Activated T-cell treated with anti-CD3 and anti-CD28 coated beads, Interleukin-2, amount 50 U/mL, for 4 hours (primary cell): ENCODE results near the gene CELA3B. TPM values are rescaled to one million over a fixed set of nuclear protein-coding genes. Genes with fewer than 3 reads are reported as not detected.
"Not testable (repeated sequence)": the region's sequence is repeated elsewhere in the genome, so short reads cannot be mapped to it uniquely, and the experiment has no call there.

ENCODE experiments used
- ATAC-seq, 2 donors: fragments of 200-7000 bp; cut with Tn5 transposase; one replicate each; pipeline ENCODE4 v1.10.0; 2021
- DNase-seq: peaks from one replicate; pipeline ENCODE4 v3.0.0-alpha.2; 2020
- H3K27me3 Mint-ChIP-seq: one replicate; pipeline ENCODE4 v1.8.0; 2021; ENCODE audit warnings: low read depth, mixed read lengths
- H3K36me3 Mint-ChIP-seq: one replicate; pipeline ENCODE4 v1.8.0; 2022; ENCODE audit warnings: mixed read lengths; ENCODE audit not compliant: insufficient read depth
- H3K4me1 Mint-ChIP-seq: one replicate; pipeline ENCODE4 v1.8.0; 2021; ENCODE audit warnings: low read depth, mixed read lengths
- H3K4me3 Mint-ChIP-seq: one replicate; pipeline ENCODE4 v1.8.0; 2021; ENCODE audit warnings: mild to moderate bottlenecking, moderate library complexity, mixed read lengths
- H3K9me3 Mint-ChIP-seq: one replicate; pipeline ENCODE4 v1.8.0; 2021; ENCODE audit warnings: mixed read lengths
- total RNA-seq, 3 donors: library from RNA; stranded (reverse); gene quantifications; one replicate each; pipeline ENCODE4 v1.2.1, GENCODE V29; 2021

Gene CELA3B
- total RNA-seq, 3 donors from 2014 or later = 2.2 to 5.3 (median 3.6) TPM

- not testable (repeated sequence) for DNase-seq, H3K36me3 Mint-ChIP-seq, H3K9me3 Mint-ChIP-seq, H3K27me3 Mint-ChIP-seq, H3K4me3 Mint-ChIP-seq, H3K4me1 Mint-ChIP-seq, ATAC-seq
Measured at GRCh38 chr1:21981253-21981652, 4.4 kb downstream of the CELA3B start.

- not testable (repeated sequence) for H3K36me3 Mint-ChIP-seq, H3K9me3 Mint-ChIP-seq, H3K4me1 Mint-ChIP-seq, H3K27me3 Mint-ChIP-seq, H3K4me3 Mint-ChIP-seq, DNase-seq, ATAC-seq
Measured at GRCh38 chr1:21982122-21982521, 5.3 kb downstream of the CELA3B start.

DNA sequence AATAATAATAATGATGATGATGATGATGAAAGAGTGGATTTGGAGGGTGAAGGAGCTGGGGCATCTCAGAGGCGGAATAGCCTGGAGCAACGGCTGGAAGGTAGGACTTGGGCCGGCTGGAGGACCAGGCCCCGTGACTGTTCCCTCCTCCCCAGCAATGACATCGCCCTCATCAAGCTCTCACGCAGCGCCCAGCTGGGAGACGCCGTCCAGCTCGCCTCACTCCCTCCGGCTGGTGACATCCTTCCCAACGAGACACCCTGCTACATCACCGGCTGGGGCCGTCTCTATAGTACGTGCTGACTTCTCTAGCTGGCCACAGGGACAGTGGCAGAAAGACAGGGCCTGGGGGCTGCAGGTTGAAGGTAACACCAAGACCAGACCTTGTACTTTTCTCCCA, 6.7 kb downstream of the CELA3B start:
- not testable (repeated sequence) for ATAC-seq, H3K36me3 Mint-ChIP-seq, H3K9me3 Mint-ChIP-seq, DNase-seq, H3K4me1 Mint-ChIP-seq, H3K4me3 Mint-ChIP-seq, H3K27me3 Mint-ChIP-seq

- not testable (repeated sequence) for H3K4me3 Mint-ChIP-seq, H3K27me3 Mint-ChIP-seq, H3K36me3 Mint-ChIP-seq, H3K9me3 Mint-ChIP-seq, H3K4me1 Mint-ChIP-seq, ATAC-seq, DNase-seq
Measured at GRCh38 chr1:21985893-21986292, 9.1 kb downstream of the CELA3B start.

- not testable (repeated sequence) for H3K9me3 Mint-ChIP-seq, ATAC-seq, H3K27me3 Mint-ChIP-seq, H3K4me3 Mint-ChIP-seq, DNase-seq, H3K4me1 Mint-ChIP-seq, H3K36me3 Mint-ChIP-seq
Measured at GRCh38 chr1:21986386-21986785, 9.6 kb downstream of the CELA3B start.

GRCh38 chr1:21989672-21990393, 13.0 kb downstream of the CELA3B start:
- ATAC-seq = not testable (repeated sequence)

DNA sequence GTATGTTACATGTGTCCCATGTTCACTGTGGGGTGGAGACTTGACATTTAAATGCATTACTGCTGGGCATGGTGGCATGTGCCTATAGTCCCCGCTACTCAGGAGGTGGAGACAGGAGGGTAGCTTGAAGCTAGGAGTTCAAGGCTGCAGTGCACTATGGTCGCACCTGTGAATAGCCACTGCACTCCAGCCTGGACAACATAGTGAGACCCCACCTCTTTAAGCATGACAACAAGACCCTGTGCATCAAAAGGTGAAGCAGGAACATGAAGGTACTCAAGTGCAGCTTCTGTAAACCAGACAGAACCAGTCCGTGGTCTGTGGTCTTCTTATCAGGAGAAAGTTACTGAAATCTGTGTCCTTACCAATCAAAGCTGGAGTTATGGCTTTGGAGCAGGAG, 15.4 kb downstream of the CELA3B start:
- H3K36me3 Mint-ChIP-seq, H3K4me3 Mint-ChIP-seq, H3K9me3 Mint-ChIP-seq: not testable (repeated sequence)

More at GRCh38 chr1:21989672-21990393, 13.0 kb downstream of the CELA3B start:
- H3K27me3 Mint-ChIP-seq, H3K4me1 Mint-ChIP-seq, DNase-seq, H3K36me3 Mint-ChIP-seq, H3K4me3 Mint-ChIP-seq, H3K9me3 Mint-ChIP-seq: not testable (repeated sequence)

DNA sequence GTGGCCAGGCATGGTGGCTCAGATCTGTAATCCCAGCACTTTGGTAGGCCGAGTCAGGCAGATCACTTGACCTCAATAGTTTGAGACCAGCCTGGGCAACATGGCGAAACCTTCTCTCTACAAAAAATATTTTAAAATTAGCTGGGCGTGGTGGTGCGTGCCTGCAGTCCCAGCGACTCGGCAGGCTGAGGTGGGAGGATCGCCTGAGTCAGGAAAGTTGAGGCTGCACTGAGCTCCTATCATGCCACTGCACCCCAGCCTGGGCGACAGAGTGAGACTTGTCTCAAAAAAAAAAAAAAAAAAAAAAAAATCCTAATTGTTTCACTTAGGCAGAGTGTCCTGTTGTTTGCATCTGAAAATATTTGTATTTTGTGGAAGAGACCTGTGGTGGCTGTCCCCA, 17.9 kb downstream of the CELA3B start:
- not testable (repeated sequence) for H3K27me3 Mint-ChIP-seq, H3K9me3 Mint-ChIP-seq, H3K36me3 Mint-ChIP-seq, H3K4me3 Mint-ChIP-seq, DNase-seq, H3K4me1 Mint-ChIP-seq, ATAC-seq

More for the DNA sequence above, 15.4 kb downstream of the CELA3B start:
- DNase-seq, ATAC-seq, H3K4me1 Mint-ChIP-seq, H3K27me3 Mint-ChIP-seq: not testable (repeated sequence)

DNA sequence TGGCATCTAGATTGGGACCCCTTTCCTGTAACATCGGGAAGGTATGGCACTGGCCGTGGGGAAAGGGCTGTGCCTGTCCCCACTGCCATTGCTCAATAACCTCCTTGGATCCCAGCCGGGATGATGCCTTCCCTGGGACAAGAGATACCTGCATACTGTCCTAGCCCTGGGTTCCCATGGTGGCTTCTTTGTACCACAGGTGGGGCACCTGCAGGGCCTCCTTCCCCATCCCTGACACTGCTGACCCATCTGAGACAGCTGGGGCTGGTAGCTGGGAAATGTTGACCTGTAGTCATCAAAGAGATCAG, 19.8 kb downstream of the CELA3B start:
- not testable (repeated sequence) for ATAC-seq

DNA sequence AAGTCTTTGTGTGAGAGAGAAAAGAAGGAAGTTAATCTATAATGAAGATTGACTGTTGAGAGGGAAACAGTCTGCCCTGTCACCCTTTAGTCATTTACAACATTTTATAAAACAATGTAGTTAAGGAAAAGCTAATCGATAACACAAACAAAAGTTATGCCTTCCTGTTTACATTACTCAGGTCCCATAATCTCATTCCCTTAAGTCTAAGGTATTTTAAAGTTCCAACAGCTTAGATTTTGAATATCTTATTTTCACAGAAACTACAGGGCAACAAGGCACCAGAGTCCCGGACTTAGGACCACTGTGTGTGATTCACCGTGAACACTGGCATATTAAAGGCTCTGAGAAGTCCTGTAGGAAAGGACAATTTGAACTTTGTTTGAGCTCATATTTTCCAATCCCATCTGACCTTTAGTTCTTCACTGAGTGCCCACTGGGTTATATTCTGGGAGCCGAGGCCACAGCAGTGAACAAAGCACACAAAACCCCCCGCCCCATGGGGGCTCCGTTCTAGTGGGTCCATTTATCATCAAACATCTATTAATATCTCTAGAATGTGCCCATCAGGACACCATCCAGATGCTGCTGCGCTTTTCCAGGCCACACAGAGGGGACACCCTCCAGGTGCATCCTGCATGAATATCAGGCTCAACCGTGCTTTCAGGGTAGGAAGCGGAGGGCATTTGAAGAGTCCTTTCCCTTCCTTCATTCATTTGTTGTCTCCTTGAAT, 21.2 kb downstream of the CELA3B start:
- not testable (repeated sequence) for H3K36me3 Mint-ChIP-seq, ATAC-seq, H3K27me3 Mint-ChIP-seq, H3K9me3 Mint-ChIP-seq, H3K4me1 Mint-ChIP-seq, DNase-seq, H3K4me3 Mint-ChIP-seq

More for the DNA sequence above, 19.8 kb downstream of the CELA3B start:
- H3K27me3 Mint-ChIP-seq, H3K4me1 Mint-ChIP-seq, H3K9me3 Mint-ChIP-seq, H3K4me3 Mint-ChIP-seq, DNase-seq, H3K36me3 Mint-ChIP-seq: not testable (repeated sequence)

DNA sequence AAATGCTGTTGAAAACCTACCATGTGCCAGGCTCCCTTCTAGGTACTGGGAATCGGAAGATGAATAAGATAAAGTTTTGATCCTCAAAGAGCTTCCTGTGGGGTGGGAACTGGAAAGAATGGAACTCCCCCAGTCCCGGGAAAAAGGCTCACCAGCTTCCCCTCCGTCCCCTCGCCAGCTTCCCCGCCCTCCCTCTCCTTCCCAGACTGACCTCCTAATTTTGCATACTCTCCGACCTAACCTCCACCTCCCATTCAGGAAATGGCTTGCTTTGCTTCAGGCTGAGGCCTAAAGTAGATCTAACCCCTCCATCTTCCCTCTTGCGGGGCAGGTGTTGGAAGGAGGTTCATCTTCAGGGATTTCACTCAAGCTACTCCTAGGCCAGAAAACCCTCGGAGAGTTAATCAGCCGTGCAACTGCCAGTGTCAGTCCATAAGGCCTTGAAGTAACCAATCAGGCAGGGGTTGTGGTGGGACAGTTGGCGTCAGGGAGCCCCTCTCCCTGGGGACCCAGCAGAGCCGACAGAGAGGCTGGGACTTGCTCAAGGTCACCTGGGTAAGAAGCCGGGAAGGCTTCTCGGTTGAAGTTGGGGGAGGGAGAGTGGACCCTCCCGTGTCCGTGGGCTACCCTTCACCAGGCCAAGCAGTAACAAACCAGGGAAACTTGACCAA, 21.9 kb downstream of the CELA3B start:
- H3K4me1 Mint-ChIP-seq, H3K36me3 Mint-ChIP-seq, DNase-seq, H3K27me3 Mint-ChIP-seq, H3K9me3 Mint-ChIP-seq, H3K4me3 Mint-ChIP-seq, ATAC-seq: not testable (repeated sequence)

DNA sequence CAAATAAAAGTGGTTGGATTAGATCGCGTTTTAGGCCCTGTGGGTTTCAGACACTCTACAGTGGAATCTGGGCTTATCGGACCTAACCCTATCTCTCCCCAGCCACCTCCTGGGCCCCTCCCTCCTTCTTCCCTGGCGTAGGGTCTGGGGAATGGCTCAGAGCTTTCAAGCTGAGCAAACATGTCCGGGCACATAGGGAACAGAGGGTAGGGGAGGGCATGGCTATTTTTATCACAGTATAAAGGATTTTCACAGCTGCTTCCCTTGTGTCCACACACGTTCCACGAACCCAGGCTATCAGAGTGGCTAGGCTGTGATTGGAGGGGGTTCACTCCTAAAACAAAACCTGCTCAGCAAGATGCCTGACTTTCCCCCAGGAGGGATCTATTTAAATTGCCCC, 22.8 kb downstream of the CELA3B start:
- H3K9me3 Mint-ChIP-seq, ATAC-seq, H3K27me3 Mint-ChIP-seq, H3K36me3 Mint-ChIP-seq, H3K4me1 Mint-ChIP-seq, H3K4me3 Mint-ChIP-seq, DNase-seq: not testable (repeated sequence)

GRCh38 chr1:22001409-22001808, 24.6 kb downstream of the CELA3B start, which contains the start of gene CELA3A:
Gene CELA3A (plus strand): TSS chr1:22001657. CDS start chr1:22001675, 18 bp downstream.
- Mint-ChIP-seq H3K4me1 (no peaks in the 10 kb centered on the region), H3K9me3 (no peaks in the 10 kb centered on the region), H3K4me3 (no peak within 1 kb of the TSS), H3K36me3 (no peaks in the 10 kb centered on the region), H3K27me3 (no peaks in the 10 kb centered on the region)
- DNase-seq = no peak
- ATAC-seq = no peak

DNA sequence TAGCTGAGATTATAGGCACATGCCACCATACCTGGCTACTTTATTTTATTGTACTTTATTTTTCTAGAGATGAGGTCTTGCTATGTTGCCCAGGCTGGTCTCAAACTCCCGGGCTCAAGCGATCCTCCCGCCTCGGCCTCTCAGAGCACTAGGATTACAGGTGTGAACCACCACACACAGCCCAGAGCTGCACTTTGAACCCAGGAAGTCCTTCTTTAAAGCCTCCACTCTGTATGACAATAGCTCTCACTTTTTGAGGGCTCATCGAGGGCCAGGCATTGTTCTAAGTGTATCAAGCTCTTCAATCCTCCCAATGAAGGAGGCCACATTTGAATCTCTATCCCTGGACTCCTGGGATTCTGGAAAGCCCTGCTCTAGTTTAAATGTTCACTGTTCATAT, 25.6 kb downstream of the CELA3B start:
- not testable (repeated sequence) for H3K9me3 Mint-ChIP-seq, H3K4me1 Mint-ChIP-seq, H3K36me3 Mint-ChIP-seq, H3K27me3 Mint-ChIP-seq, ATAC-seq, DNase-seq, H3K4me3 Mint-ChIP-seq

DNA sequence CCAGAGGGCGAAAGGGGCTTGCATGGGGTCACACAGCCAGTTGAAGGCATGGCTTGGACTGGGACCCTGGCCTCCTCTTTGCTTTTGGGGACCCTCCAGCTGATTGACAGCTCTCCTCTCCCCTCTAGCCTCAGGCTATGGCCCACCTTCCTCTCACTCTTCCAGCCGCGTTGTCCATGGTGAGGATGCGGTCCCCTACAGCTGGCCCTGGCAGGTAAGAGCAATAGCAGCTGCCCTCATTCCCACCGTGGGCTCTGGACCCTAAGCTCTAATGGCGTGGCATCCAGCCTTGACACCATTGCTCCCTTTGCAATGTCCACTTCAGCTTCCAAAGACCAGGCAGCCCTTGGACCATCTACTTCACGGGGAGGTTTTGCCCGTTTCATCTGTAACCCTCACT, 26.1 kb downstream of the CELA3B start:
- H3K4me3 Mint-ChIP-seq, H3K9me3 Mint-ChIP-seq, H3K27me3 Mint-ChIP-seq, ATAC-seq, H3K4me1 Mint-ChIP-seq, DNase-seq, H3K36me3 Mint-ChIP-seq: not testable (repeated sequence)
